ENCODE results near the gene TPST2. TPM values are rescaled to one million over a fixed set of nuclear protein-coding genes. Genes with fewer than 3 reads are reported as not detected.

The TPST2 gene
- total and polyA plus RNA-seq, 10 of the 15 experiments (the other 5 are each of a cell fraction or from before 2014, with no cell fraction given): 6.3 to 33.7 (median 28.4) TPM

DNA sequence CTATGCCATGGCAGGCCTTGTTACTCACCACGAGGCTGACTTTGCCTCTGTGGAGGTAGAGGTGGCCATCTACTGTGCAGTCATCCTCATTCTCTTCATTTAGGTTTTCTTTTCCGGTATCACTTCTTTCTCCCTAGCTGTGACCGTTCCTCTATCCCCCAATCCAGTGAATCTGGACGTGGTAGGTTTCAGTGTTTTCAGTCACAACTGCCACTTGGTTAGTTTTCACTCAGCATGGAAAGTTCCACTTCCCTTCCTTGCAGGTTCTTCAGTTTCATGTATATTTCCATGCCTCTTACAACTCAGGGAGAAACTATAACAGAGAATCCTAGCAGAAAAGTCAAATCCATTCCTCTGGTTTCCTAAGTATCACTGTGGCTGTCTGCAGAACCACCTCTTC, 108.2 kb downstream of the TPST2 start (continued):
- TF ChIP-seq, protein P1, sequence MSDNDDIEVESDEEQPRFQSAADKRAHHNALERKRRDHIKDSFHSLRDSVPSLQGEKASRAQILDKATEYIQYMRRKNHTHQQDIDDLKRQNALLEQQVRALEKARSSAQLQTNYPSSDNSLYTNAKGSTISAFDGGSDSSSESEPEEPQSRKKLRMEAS (IDR thresholded peaks at IDR 0.05; ENCODE audit: low read depth, low read length): no peak
- TF ChIP-seq, protein P2, sequence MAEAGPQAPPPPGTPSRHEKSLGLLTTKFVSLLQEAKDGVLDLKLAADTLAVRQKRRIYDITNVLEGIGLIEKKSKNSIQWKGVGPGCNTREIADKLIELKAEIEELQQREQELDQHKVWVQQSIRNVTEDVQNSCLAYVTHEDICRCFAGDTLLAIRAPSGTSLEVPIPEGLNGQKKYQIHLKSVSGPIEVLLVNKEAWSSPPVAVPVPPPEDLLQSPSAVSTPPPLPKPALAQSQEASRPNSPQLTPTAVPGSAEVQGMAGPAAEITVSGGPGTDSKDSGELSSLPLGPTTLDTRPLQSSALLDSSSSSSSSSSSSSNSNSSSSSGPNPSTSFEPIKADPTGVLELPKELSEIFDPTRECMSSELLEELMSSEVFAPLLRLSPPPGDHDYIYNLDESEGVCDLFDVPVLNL (IDR thresholded peaks at IDR 0.05; ENCODE audit: low read depth, low read length): no peak
- TF ChIP-seq POLR2A (IDR thresholded peaks at IDR 0.05; ENCODE audit: low read depth, low read length): no peak
- TF ChIP-seq IKZF2 (IDR thresholded peaks at IDR 0.05): peak; percentile 66 to 82; a peak in 3 of 4 replicates
- TF ChIP-seq, protein P3, sequence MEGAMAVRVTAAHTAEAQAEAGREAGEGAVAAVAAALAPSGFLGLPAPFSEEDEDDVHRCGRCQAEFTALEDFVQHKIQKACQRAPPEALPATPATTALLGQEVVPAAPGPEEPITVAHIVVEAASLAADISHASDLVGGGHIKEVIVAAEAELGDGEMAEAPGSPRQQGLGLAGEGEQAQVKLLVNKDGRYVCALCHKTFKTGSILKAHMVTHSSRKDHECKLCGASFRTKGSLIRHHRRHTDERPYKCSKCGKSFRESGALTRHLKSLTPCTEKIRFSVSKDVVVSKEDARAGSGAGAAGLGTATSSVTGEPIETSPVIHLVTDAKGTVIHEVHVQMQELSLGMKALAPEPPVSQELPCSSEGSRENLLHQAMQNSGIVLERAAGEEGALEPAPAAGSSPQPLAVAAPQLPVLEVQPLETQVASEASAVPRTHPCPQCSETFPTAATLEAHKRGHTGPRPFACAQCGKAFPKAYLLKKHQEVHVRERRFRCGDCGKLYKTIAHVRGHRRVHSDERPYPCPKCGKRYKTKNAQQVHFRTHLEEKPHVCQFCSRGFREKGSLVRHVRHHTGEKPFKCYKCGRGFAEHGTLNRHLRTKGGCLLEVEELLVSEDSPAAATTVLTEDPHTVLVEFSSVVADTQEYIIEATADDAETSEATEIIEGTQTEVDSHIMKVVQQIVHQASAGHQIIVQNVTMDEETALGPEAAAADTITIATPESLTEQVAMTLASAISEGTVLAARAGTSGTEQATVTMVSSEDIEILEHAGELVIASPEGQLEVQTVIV (IDR thresholded peaks at IDR 0.05; ENCODE audit: borderline replicate concordance, partially characterized antibody): no peak
- TF ChIP-seq BRCA1 (IDR thresholded peaks at IDR 0.05; ENCODE audit: low read depth, low read length): no peak
- no peak for TF ChIP-seq FOS (IDR thresholded peaks at IDR 0.05; ENCODE audit: borderline replicate concordance, extremely low read depth, insufficient read length)
- TF ChIP-seq DPF2 (IDR thresholded peaks at IDR 0.05): no peak
- no peak for TF ChIP-seq FOXK2 (IDR thresholded peaks at IDR 0.05)
- TF ChIP-seq EP300 (IDR thresholded peaks at IDR 0.05; ENCODE audit: borderline replicate concordance in 1 of 2, control insufficient read depth in 1 of 2, low read depth in 2 of 2, low read length in 2 of 2): peak in 1 of 2 experiments; percentile 47; a peak in 2 of 4 replicates
- TF ChIP-seq ATF7 (IDR thresholded peaks at IDR 0.05; ENCODE audit: low read depth): no peak
